H1 (cell line): Measurements from ENCODE around the gene GPR180. TPM values are rescaled to one million over a fixed set of nuclear protein-coding genes. Genes with fewer than 3 reads are reported as not detected.

ENCODE experiments used
- polyA plus RNA-seq, 7 experiments: library from polyadenylated mRNA; depleted of rRNA in 3 of 7; stranded (reverse) in 5 of 7; unstranded in 2 of 7; fragments of >200 nt in 5 of 7; fragments of 200-250 nt in 2 of 7; gene quantifications; 1 replicate in 5 of 7; 2 replicates in 1 of 7; 4 replicates in 1 of 7; pipeline versions ENCODE4 v1.2.1 to v1.2.3, GENCODE V29; 2011 to 2013; ENCODE audit warnings: missing spikeins in 2 of 7, mixed read lengths in 2 of 7
- small RNA-seq: library from polyadenylated mRNA; stranded (forward); fragments of <200 nt; extraction: miRNeasy Mini kit (QIAGEN cat#:217004); gene quantifications from one replicate; pipeline ENCODE3, GENCODE V24; 2013; ENCODE audit not compliant: insufficient read depth
- total RNA-seq: library from RNA; stranded (reverse); fragmentation: NEBNext Ultra II Directional; extraction: Animal tissue kit (Norgen Biotek cat#: 25700); gene quantifications from 2 replicates; pipeline ENCODE4 v1.2.1, GENCODE V29; 2021

Gene GPR180
- total and polyA plus RNA-seq, 2 of the 8 experiments (the other 6 are each of a cell fraction or from before 2014, with no cell fraction given), result 1.8 to 4.8 TPM

Small RNA genes within 50 kb of the gene (small RNA-seq; reads per million reads assigned to genes)
- gene RNA5SP36, result 10.1 reads per million, percentile 82 among the genes with 10 or more reads in this experiment

Other genes starting within 250 kb of the GPR180 start
- not detected in 2 replicates for gene DCT, start 122.2 kb upstream of the GPR180 start, total RNA-seq
- 0.02 TPM in 1 of 2 replicates, not detected in the other for gene DCT, start 122.2 kb upstream of the GPR180 start, polyA plus RNA-seq (2011; rRNA removed)
- gene TGDS, start 5.7 kb upstream of the GPR180 start, total RNA-seq, result 11.2 and 11.6 TPM in 2 replicates
- gene TGDS, start 5.7 kb upstream of the GPR180 start, polyA plus RNA-seq (2011; rRNA removed), result 9.1 and 11.8 TPM in 2 replicates
- 3.9 and 4.2 TPM in 2 replicates for gene SOX21, start 110.7 kb downstream of the GPR180 start, total RNA-seq
- gene SOX21, start 110.7 kb downstream of the GPR180 start, polyA plus RNA-seq (2011; rRNA removed), result 3.9 and 9.3 TPM in 2 replicates